ENCODE measurements around the gene MAST4.

MAST4 gene

GRCh38 chr5:67031057-67031443, 434.9 kb downstream of the MAST4 start:
- no peak for DNase-seq (ENCODE audit: extremely low spot score)
- TF ChIP-seq, protein P1, sequence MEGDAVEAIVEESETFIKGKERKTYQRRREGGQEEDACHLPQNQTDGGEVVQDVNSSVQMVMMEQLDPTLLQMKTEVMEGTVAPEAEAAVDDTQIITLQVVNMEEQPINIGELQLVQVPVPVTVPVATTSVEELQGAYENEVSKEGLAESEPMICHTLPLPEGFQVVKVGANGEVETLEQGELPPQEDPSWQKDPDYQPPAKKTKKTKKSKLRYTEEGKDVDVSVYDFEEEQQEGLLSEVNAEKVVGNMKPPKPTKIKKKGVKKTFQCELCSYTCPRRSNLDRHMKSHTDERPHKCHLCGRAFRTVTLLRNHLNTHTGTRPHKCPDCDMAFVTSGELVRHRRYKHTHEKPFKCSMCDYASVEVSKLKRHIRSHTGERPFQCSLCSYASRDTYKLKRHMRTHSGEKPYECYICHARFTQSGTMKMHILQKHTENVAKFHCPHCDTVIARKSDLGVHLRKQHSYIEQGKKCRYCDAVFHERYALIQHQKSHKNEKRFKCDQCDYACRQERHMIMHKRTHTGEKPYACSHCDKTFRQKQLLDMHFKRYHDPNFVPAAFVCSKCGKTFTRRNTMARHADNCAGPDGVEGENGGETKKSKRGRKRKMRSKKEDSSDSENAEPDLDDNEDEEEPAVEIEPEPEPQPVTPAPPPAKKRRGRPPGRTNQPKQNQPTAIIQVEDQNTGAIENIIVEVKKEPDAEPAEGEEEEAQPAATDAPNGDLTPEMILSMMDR (IDR thresholded peaks at IDR 0.05; ENCODE audit: control extremely low read depth, extremely low read depth, low read depth, missing control alignments): no peak
- CTCF ChIA-PET: no interaction called here
- POLR2A ChIA-PET: no interaction called here

- DNase-seq (ENCODE audit: extremely low spot score): no peak
- ChIA-PET CTCF (no interaction called here), POLR2A (no interaction called here)
- TF ChIP-seq, protein P1 (IDR thresholded peaks at IDR 0.05; ENCODE audit: control extremely low read depth, extremely low read depth, low read depth, missing control alignments): no peak
These were observed 435.5 kb downstream of the MAST4 start for GRCh38 chr5:67031692-67032091.

GRCh38 chr5:67032921-67033664, 436.9 kb downstream of the MAST4 start:
- no peak for DNase-seq (ENCODE audit: extremely low spot score)
- ChIA-PET POLR2A (no interaction called here), CTCF (interaction anchor here (1.2 to 1.3 kb wide), 2 partner anchors 21 to 48 kb away, joined by 3 read pairs; no protein-coding TSS in a partner anchor)
- TF ChIP-seq, protein P1 (IDR thresholded peaks at IDR 0.05; ENCODE audit: control extremely low read depth, extremely low read depth, low read depth, missing control alignments): no peak

DNA sequence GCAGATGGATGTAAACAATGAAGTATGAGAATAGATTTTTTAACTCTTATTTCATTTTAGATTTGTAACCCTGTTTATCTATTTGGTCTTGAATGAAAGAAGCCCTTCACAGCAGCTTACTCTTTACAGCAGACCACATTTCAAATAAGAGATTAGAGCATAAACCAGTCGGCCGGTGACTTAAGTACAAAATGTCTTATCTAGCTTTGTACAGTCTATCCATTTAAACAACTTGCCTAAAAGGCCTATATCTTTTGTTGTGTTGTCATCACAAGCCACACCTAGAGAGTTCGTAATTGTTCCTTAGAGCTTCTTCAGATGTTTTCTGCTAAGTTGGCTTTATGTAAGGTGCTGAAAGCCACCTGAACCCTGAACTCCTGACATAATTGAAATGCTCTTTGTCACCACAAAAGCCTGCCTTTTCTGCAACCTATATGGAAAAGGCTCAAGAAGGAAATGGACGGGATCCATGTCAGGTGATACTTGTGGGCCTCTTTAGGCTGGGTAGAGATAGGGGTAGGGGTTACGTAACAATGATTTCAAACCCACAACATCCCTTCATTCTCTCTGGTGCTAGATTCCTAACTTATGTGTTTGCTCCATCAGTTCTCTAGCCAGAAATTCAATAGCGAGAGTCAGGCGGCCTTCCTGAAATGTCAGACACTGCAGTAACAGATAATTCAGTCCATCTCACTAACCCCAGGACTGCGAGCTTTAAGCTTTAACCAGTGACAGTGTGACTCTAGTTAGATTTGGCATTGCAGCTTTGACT, 437.9 kb downstream of the MAST4 start:
- DNase-seq (ENCODE audit: extremely low spot score): no peak
- POLR2A ChIA-PET: no interaction called here
- TF ChIP-seq, protein P1 (IDR thresholded peaks at IDR 0.05; ENCODE audit: control extremely low read depth, extremely low read depth, low read depth, missing control alignments): no peak
- CTCF ChIA-PET: interaction anchor here (0.6 to 1.3 kb wide), 3 partner anchors 9 to 22 kb away, joined by 3 read pairs; no protein-coding TSS in a partner anchor

DNA sequence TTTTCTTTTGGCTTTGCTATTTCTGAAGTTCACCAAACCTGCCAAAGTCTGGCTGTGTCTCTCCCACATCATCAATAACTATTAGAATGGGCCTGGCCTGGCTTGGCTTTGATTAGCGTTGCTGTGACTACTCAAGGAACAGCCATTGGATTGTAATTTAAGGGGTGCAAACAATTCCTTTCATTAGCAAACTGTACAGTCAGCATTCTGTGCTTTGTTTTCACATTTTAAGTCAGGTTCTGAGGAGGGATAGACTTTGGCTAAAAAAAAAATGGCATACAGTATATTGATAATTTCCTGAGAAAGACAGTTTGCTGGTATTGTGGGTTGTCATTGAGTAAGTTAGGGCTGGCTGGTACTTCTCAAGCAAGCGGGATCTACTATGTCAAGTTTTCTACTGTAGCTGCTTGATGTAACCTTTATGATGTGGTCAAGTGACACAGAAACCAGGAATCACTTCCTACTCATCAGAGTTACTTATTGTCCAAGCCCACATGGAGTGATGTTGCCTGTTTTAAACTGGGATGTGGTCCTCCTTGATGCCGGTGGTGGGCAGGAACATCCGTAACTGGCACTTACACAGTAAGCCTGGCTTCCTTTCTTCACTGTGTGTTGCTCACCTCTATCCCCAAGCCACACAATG, 439.0 kb downstream of the MAST4 start:
- TF ChIP-seq, protein P1 (IDR thresholded peaks at IDR 0.05; ENCODE audit: control extremely low read depth, extremely low read depth, low read depth, missing control alignments): no peak
- CTCF ChIA-PET: interaction anchor here (1.1 to 1.5 kb wide), 2 partner anchors 14 to 47 kb away, joined by 3 to 4 read pairs; no protein-coding TSS in a partner anchor
- no peak for DNase-seq (ENCODE audit: extremely low spot score)
- POLR2A ChIA-PET: no interaction called here

- no peak for DNase-seq (ENCODE audit: extremely low spot score)
- POLR2A ChIA-PET: no interaction called here
- CTCF ChIA-PET: interaction anchor here (1.1 to 1.5 kb wide), 4 partner anchors 9 to 22 kb away, joined by 3 read pairs; no protein-coding TSS in a partner anchor
- TF ChIP-seq, protein P1 (IDR thresholded peaks at IDR 0.05; ENCODE audit: control extremely low read depth, extremely low read depth, low read depth, missing control alignments): no peak
These were observed 441.0 kb downstream of the MAST4 start for GRCh38 chr5:67037171-67037570.
